Activated CD4-positive, CD25-positive, alpha-beta regulatory T cell treated with anti-CD3 and anti-CD28 coated beads, Interleukin-2, amount 50 U/mL, for 72 hours (primary cell): ENCODE data around the gene CFAP206.
A peak's percentile ranks its signal among the peaks of the same experiment; 100 is the strongest.

Experiments
- DNase-seq: peaks from one replicate; pipeline ENCODE4 v3.0.0; 2021

Gene CFAP206

GRCh38 chr6:87407901-87408720 lies at the start of gene CFAP206:
Gene CFAP206, plus strand, starts transcription at chr6:87407972. Its CDS starts 1,868 bp downstream, at chr6:87409840.
- peak; percentile 80 for DNase-seq

DNA sequence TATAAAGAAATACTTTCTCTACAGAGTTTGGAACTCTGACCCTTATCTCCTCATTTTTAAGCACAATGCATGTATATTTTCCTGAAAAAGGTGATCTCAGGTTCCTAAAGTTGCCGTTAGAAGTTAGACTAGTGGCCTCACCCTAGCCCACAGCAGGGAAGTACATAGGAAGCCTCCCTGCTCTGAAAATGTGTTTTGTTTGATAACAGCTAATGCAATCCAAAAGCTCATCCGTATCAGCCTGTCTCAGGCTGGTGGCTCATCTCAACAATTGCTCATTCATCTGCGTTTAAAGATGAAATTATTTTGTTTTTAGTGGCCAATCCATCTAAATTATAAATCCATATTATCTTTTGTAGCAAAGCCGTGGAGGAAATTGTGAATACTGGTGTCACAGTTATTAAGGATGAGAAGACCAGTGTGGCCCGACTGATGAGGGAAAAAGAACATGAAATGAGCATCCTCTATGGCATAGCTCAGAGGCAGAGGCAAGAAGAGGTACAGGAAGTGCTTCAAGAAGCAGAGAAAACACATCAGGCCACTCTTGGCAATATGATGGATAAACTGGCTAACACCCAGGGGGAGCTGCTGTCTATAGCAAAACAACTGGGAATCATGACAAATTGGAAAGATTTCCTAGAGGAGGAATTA lies 43.0 kb upstream of the CFAP206 start:
- DNase-seq: no peak

DNA sequence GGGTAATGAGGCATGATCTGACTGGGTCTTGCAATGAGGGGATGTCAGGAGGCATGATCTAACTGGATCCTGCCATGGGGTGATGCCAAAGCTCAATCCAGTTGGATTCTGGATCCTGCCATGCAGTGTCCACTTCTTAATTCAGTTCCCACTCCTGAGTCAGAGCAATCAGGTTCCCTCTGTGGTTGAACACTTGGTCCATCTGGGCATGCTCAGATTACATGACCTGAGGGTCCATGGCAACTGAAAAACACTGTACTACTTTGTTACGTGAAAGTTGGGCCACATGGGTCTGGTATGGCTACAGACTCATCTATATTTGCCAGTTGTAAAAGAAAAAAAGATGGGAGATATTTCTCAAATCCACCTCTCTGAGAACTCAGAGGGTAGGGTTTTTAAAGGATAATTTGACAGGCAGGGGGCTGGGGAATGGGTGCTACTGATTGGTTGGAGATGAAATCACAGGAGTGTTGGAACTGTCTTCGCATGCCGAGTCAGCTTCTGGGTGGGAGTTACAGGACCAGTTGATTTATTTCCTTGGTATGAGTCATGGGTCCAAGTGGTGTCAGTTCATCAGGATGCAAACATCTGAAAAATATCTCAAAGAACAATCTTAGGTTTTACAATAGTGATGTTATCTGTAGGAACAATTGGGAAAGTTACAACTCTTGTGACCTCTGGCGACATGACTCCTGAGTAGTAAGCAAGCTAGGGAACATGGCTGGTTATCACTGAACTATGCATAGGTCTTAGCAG lies 41.5 kb upstream of the CFAP206 start:
- DNase-seq: no peak

- no peak for DNase-seq
Observed at GRCh38 chr6:87366899-87367298, 40.9 kb upstream of the CFAP206 start.

DNA sequence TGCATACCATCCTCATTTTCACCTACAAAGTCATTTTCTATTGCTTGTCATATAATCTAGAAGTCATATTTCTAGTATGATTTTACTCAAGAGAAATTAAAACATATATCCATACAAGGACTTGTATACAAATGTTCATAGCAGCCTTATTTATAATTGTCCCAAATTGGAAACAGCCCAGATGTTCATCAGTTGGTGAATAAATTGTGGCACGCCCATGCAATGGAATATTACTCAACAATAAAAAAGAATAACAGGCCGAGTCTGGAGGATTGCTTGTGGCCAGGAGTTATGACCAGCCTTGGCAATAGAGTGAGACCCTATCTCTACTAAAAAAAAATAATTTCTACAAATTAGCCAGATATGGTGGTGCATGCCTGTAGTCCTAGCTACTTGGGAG lies 34.4 kb upstream of the CFAP206 start:
- DNase-seq: no peak

DNA sequence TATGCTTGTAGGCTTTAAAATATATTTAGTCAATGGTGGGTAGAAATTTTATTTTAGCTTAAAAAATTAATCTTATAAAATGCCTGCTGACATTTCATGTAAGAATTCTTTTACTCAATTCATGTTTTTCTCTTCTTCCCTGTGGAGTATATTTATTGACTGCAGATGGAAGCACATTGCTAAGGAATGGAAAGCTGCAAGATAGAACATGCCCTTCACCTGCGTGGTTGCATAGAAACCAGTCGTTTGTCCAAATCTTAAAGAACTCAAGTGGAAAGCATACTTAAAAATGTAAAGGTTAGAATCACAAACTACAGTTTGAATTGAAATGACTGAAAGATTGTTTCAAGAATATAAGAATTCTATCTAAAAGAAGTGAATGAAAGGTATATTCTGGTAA lies 32.5 kb upstream of the CFAP206 start:
- DNase-seq: no peak

- no peak for DNase-seq
Observed at GRCh38 chr6:87376643-87377042, 31.1 kb upstream of the CFAP206 start.

DNA sequence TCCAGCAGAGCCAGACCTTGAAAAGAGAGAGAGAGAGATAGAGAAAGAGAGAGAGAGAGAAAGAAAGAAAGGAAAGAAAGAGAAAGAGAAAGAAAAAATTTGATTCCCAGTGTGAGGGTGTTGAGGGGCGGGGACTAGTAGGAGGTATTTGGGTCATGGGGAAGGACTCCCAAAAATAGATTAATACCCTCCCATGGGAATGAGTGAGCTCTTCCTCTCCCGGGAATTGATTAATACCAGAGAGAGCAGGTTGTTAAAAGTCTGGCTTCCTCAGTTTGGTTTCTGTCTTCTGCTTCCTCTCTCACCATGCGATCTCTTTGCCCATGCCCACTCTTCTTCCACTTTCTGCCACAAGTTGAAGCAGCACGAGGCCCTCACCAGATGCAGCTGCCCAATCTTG lies 28.8 kb upstream of the CFAP206 start:
- DNase-seq: no peak

- DNase-seq: no peak
Observed at GRCh38 chr6:87382861-87383260, 24.9 kb upstream of the CFAP206 start.

- no peak for DNase-seq
Observed at GRCh38 chr6:87384038-87384437, 23.7 kb upstream of the CFAP206 start.

DNA sequence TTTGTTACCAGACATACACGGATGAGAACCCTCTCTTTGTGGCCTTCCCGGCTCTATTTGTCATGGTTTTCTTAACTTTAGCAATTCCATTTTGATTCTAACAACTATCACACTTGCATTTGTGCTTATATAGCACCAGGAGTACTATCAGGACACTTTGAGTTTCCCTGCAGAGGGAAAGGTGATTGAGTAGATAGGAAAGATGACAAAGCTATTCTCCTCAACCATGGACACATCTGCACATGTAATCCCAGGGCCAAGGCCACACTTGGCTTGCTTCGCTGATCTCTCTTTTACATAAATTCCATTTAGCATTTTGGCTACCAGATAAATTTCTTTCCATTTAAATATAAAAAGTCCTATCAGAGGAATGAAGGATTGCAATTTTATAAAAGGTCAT lies 23.3 kb upstream of the CFAP206 start:
- DNase-seq: no peak

- no peak for DNase-seq
Observed at GRCh38 chr6:87391334-87391733, 16.4 kb upstream of the CFAP206 start.

DNA sequence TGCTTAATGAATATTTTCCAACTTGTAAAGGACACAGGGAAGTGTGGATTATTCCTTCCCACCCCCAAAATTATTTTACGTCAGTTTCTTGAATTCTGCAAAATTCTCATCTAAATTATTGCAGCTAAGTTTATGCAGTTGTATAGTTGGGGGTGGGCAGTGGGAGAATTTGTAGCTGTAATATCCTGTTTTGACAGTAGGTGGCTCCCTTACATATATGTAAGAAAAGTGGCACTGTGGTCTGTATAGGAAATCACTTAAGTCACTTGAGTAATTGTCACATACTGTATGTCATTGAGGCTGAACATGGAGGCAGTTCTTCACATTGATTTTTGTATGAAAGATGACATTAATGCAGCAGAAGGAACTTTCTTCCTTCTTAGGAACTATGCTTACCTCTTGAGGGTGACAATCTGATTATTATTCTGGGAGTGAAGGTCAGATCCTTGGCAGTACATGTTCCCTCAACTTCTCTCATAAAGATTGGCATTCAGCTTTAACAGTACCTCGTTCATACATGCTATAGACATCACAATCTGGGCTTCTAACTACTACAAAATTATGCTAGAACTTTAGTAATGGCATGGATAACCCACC lies 14.6 kb upstream of the CFAP206 start:
- no peak for DNase-seq

GRCh38 chr6:87395431-87395830 lies 12.3 kb upstream of the CFAP206 start:
- no peak for DNase-seq

- no peak for DNase-seq
Observed at GRCh38 chr6:87396595-87397392, 11.0 kb upstream of the CFAP206 start.

- no peak for DNase-seq
Observed at GRCh38 chr6:87397656-87398055, 10.1 kb upstream of the CFAP206 start.

GRCh38 chr6:87401832-87402231 lies 5.9 kb upstream of the CFAP206 start:
- no peak for DNase-seq

DNA sequence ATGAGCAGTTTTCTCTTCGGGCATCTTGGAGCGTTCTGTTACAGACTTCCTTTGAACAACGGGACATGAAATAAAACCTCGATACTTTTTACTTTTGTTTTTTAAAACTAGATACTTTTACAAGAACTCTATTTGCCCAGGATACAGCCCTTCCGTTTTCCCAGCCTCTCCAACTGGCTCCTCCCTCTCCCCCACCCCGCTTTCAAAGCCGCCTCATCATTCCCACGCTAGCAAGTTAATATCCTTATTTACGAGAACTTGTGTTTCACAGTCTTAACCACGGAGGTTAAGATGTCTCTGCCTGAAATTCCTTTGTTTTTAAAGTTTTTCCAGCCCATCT lies 241 bp upstream of the CFAP206 start:
- DNase-seq: no peak

DNA sequence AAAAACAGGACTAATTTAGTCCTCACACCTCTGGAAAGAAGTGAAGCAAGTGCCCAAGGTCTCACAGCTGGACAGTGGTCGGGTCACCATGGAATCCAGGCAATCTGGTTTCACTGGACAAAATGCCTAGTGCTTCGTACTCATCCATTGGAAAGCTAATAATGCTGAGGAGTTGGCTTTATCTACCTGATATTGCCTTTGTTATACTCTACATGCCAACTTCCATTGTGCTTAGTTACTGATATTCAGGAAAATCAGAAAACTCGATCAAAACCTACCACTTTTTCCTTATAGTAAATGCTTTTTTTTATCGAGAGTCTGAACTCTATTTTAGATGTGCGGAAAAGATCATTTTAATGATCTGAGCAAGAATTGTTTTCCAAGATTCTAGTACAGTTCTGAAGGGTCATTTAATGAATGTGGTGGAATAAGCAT lies 966 bp downstream of the CFAP206 start:
- DNase-seq: no peak

DNA sequence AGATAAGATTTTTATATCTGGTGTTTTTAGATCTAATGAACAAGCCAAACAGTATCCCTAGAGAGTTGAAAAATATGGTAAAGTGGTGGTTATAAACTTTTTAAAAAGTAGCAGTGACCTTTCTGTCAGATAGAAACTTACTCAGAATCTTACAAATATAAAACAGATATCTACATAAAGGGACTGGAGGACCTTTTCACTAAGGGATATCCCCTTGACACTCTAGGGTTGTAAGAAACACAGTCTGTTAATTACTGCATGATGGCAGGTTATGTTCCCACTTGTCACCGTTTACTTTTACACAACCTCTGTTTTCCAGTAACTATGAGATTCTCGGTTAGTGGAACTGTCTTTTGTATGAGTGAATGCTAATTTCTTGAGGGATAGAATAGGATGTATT lies 11.5 kb downstream of the CFAP206 start:
- DNase-seq: no peak

- DNase-seq: no peak
Observed at GRCh38 chr6:87420360-87420759, 12.6 kb downstream of the CFAP206 start.

DNA sequence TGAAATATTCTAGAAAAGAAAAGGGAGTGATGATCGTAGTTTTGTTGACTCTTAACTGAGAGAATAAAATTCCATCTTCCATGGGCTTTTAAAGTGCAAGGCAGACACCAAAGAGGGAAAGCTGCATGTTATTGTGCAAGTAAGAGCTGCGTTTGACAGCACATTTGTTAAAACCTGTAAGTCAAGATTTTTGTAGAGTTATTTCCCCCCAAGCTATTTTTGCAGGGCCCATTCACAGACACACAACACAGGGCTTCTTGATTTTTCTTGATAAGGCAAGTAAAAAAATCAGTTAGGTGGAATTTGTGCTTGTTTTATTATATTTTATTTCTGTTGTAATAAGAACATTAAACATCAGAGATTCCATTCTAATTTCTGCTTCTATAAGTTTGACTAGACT lies 13.8 kb downstream of the CFAP206 start:
- DNase-seq: no peak

DNA sequence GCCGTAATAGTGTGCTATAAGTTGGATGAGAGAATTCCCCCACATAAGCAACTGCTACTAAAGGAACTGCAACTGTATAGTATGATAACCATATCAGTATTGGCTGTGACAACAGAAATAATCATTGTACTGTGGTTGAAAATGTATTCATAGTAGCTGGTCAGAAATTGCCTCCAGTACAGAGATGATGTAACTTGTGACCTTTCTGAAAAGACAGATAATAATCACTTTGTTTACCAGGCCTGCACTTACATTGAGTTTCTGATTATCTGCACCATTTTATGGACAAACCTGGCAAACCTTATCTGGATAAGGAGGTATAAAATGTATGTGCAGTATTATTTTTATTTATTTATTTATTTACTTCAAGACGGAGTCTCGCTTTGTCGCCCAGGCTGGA lies 19.0 kb downstream of the CFAP206 start:
- DNase-seq: no peak
